MM.1S (cell line): ENCODE data around the gene GPR17.

Source experiments
- DNase-seq: peaks from one replicate; pipeline ENCODE4 v3.0.0-alpha.2; 2015
- H2AFZ ChIP-seq: fragments of 300-600 bp; sonication (generic); 2 replicates; pipeline ENCODE4 v1.6.0; 2016; ENCODE audit warnings: antibody characterized with exemption, low read length
- H3F3A ChIP-seq: fragments of 300-600 bp; sonication (generic); 2 replicates; pipeline ENCODE4 v1.6.1; 2016; ENCODE audit warnings: mild to moderate bottlenecking, antibody characterized with exemption, low read length, moderate library complexity, mixed read lengths; ENCODE audit not compliant: insufficient read depth
- H3K27ac ChIP-seq: fragments of 300-600 bp; sonication (generic); 2 replicates; pipeline ENCODE4 v1.5.1; 2016; ENCODE audit warnings: mild to moderate bottlenecking, low read length
- H3K27me3 ChIP-seq: fragments of 300-600 bp; sonication (generic); replicated peaks from 2 replicates; pipeline ENCODE4 v1.6.0; 2016; ENCODE audit warnings: low read length; ENCODE audit not compliant: insufficient read depth
- H3K36me3 ChIP-seq: fragments of 300-600 bp; sonication (generic); replicated peaks from 2 replicates; pipeline ENCODE4 v1.6.1; 2016; ENCODE audit warnings: mild to moderate bottlenecking, low read length, mixed read lengths; ENCODE audit not compliant: insufficient read depth
- H3K4me1 ChIP-seq: fragments of 300-600 bp; sonication (generic); 2 replicates; pipeline ENCODE4 v1.6.1; 2016; ENCODE audit warnings: low read length, mixed read lengths
- H3K4me2 ChIP-seq: fragments of 300-600 bp; sonication (generic); 2 replicates; pipeline ENCODE4 v1.6.0; 2016; ENCODE audit warnings: low read depth, low read length
- H3K4me3 ChIP-seq: fragments of 300-600 bp; sonication (generic); 2 replicates; pipeline ENCODE4 v1.5.1; 2016; ENCODE audit warnings: low read length, mixed read lengths
- H3K79me2 ChIP-seq: fragments of 300-600 bp; sonication (generic); 2 replicates; pipeline ENCODE4 v1.6.1; 2016; ENCODE audit warnings: mixed run types, low read length, mixed read lengths
- H3K9ac ChIP-seq: fragments of 300-600 bp; sonication (generic); 2 replicates; pipeline ENCODE4 v1.6.1; 2016; ENCODE audit warnings: low read length, mixed read lengths
- H3K9me2 ChIP-seq: fragments of 300-600 bp; sonication (generic); replicated peaks from 2 replicates; pipeline ENCODE4 v1.6.1; 2016; ENCODE audit warnings: mild to moderate bottlenecking, low read length, mixed read lengths; ENCODE audit not compliant: insufficient read depth
- H3K9me3 ChIP-seq: fragments of 300-600 bp; sonication (generic); replicated peaks from 2 replicates; pipeline ENCODE4 v1.6.1; 2016; ENCODE audit warnings: mild to moderate bottlenecking, low read length, mixed read lengths; ENCODE audit not compliant: insufficient read depth
- H4K20me1 ChIP-seq: fragments of 300-600 bp; sonication (generic); 2 replicates; pipeline ENCODE4 v1.6.1; 2016; ENCODE audit warnings: mild to moderate bottlenecking, low read length, moderate library complexity, mixed read lengths; ENCODE audit not compliant: insufficient read depth
- EZH2 ChIP-seq: fragments of 300-600 bp; sonication (generic); optimal IDR thresholded peaks from 2 replicates; pipeline ENCODE3; 2017; ENCODE audit warnings: low read depth, mild to moderate bottlenecking, antibody characterized with exemption, low read length, mixed read lengths
- EZH2phosphoT487 ChIP-seq: fragments of 300-600 bp; sonication (generic); IDR thresholded peaks from 2 replicates; pipeline ENCODE4 v1.6.1; 2018; ENCODE audit warnings: antibody characterized with exemption, low read length
- TF ChIP-seq, protein P1 (sequence below): fragments of 300-600 bp; sonication (generic); IDR thresholded peaks from 2 replicates; pipeline ENCODE4 v1.5.1; 2016; ENCODE audit warnings: antibody characterized with exemption, low read length, mixed read lengths

The GPR17 gene

DNA sequence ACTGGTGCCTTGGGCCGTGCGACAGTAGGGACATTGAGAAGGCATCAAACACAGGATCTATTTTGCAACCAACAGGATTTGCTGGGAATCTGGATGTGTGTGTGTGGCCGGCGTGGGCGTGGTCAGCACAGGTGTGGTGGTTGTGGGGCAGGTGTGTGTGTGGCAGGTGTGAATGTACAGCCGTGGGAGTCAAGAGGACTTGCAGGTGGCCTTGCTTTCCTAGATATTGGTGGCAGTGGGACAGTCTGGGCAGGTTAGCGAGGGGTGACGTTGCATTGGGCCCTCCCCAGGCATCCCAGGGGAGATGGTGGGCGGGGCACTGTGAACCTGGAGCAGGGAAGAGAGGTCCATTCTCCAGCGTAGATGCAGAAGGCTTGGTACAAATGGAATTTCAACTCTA is 32.6 kb downstream of the GPR17 start:
- Histone ChIP-seq H3K27ac (no peak overlapping the region), H3F3A (no peaks in the 10 kb centered on the region), H3K9me3 (no peaks in the 10 kb centered on the region), H3K9me2 (no peaks in the 10 kb centered on the region), H3K79me2 (no peaks in the 10 kb centered on the region), H2AFZ (no peak overlapping the region), H3K27me3 (peaks cover 31% of the 10 kb centered on the region), H3K4me3 (no peak overlapping the region), H3K36me3 (no peaks in the 10 kb centered on the region), H3K4me2 (no peak overlapping the region), H3K4me1 (no peaks in the 10 kb centered on the region), H3K9ac (no peak overlapping the region), H4K20me1 (no peaks in the 10 kb centered on the region)
- no peak for DNase-seq
- TF ChIP-seq, protein P1, sequence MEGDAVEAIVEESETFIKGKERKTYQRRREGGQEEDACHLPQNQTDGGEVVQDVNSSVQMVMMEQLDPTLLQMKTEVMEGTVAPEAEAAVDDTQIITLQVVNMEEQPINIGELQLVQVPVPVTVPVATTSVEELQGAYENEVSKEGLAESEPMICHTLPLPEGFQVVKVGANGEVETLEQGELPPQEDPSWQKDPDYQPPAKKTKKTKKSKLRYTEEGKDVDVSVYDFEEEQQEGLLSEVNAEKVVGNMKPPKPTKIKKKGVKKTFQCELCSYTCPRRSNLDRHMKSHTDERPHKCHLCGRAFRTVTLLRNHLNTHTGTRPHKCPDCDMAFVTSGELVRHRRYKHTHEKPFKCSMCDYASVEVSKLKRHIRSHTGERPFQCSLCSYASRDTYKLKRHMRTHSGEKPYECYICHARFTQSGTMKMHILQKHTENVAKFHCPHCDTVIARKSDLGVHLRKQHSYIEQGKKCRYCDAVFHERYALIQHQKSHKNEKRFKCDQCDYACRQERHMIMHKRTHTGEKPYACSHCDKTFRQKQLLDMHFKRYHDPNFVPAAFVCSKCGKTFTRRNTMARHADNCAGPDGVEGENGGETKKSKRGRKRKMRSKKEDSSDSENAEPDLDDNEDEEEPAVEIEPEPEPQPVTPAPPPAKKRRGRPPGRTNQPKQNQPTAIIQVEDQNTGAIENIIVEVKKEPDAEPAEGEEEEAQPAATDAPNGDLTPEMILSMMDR, result no peak
- TF ChIP-seq EZH2phosphoT487, result no peak
- no peak for TF ChIP-seq EZH2

DNA sequence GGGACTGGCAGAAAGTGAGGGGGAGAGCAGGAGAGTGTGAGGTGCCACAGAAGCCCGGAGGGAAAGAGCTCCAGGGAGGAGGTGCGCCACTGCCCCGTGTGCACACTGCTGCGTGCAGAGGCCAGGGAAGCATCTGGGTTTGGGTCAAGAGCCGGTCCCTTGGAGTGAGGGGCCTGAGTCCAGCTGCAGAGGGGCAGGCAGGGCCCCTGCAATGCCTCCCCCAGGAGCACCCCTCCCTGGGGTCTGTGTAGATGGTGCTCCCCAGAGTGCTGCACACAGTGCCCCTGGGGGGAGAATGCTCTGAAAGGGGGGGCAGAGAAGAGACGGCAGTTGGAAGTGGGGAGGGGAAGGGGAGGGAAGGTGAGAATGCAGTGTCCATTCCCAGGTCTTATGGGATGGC is 33.0 kb downstream of the GPR17 start:
- Histone ChIP-seq H3F3A (no peaks in the 10 kb centered on the region), H4K20me1 (no peaks in the 10 kb centered on the region), H3K27ac (no peak overlapping the region), H3K4me1 (no peaks in the 10 kb centered on the region), H3K36me3 (no peaks in the 10 kb centered on the region), H3K9me3 (no peaks in the 10 kb centered on the region), H2AFZ (no peak overlapping the region), H3K79me2 (no peaks in the 10 kb centered on the region), H3K9me2 (no peaks in the 10 kb centered on the region), H3K4me2 (no peak overlapping the region), H3K9ac (no peak overlapping the region), H3K27me3 (peaks cover 27% of the 10 kb centered on the region), H3K4me3 (no peak overlapping the region)
- DNase-seq, result no peak
- TF ChIP-seq, protein P1, result no peak
- TF ChIP-seq EZH2phosphoT487, result no peak
- no peak for TF ChIP-seq EZH2

DNA sequence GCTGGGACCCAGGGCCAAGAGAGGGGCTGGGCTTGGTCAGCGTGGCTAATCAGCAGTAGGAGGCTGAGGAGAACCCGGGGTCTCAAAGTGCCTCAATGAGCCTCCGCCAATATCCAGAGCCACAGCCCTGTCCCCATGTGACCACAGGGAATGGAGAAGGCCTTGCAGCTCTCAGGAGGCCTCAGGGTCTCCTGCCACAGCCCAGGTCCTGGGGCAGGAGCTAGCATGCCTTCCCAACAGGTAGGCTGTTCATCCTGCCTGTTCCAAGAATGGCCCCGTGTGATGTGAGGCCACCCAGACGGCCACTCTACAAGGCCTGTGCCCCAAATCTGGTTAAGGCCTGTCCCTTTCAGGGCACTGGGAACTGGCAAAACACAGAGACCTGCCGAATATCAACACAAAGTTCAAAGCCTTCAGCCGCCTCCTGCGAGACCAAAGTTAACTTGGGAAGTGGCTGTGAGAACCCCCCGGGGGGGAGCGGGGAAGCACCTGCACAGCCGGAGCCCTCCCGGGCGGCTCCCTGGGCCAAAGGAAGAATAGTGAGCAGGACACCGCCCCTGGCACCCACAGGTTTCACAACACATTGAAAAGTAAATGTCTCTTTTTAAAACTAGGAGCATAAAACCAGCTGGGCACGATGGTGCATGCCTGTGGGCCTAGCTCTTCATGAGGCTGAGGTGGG is 33.9 kb downstream of the GPR17 start:
- Histone ChIP-seq H3K36me3 (no peaks in the 10 kb centered on the region), H3K4me3 (no peak overlapping the region), H3K4me2 (no peak overlapping the region), H3K79me2 (no peaks in the 10 kb centered on the region), H4K20me1 (no peaks in the 10 kb centered on the region), H3K4me1 (no peaks in the 10 kb centered on the region), H3K27me3 (peaks cover 18% of the 10 kb centered on the region), H3K9me2 (no peaks in the 10 kb centered on the region), H2AFZ (no peak overlapping the region), H3F3A (no peaks in the 10 kb centered on the region), H3K9ac (no peak overlapping the region), H3K27ac (no peak overlapping the region), H3K9me3 (no peaks in the 10 kb centered on the region)
- TF ChIP-seq EZH2phosphoT487 (no peak), EZH2 (no peak)
- TF ChIP-seq, protein P1, result no peak
- no peak for DNase-seq
